Thyroid gland (tissue), 4 donors: ENCODE measurements around the gene AGBL1. TPM values are rescaled to one million over a fixed set of nuclear protein-coding genes. Genes with fewer than 3 reads are reported as not detected.

ENCODE experiments used
- DNase-seq, 2 donors: peaks; one replicate each; pipeline ENCODE4 v3.0.0-alpha.2; 2019
- H3K27ac ChIP-seq, 3 donors: fragments of 200-600 bp; sonication (generic); 1 replicate in 2 of 3; 2 replicates in 1 of 3; pipeline ENCODE4 v1.5.1; 2016 to 2019; ENCODE audit warnings: mild to moderate bottlenecking in 1 of 3, moderate library complexity in 1 of 3
- H3K27me3 ChIP-seq: fragments of 200-600 bp; sonication (generic); one replicate; pipeline ENCODE4 v1.5.1; 2019
- H3K36me3 ChIP-seq, 2 donors: fragments of 200-600 bp; sonication (generic); one replicate each; pipeline ENCODE4 v1.5.1; 2016 to 2019
- H3K4me1 ChIP-seq, 2 donors: fragments of 200-600 bp; sonication (generic); one replicate each; pipeline ENCODE4 v1.5.1; 2017 to 2019
- H3K4me3 ChIP-seq, 3 donors: fragments of 200-600 bp; sonication (generic); replicated peaks in 1 of 3; 1 replicate in 2 of 3; 2 replicates in 1 of 3; pipeline ENCODE4 v1.5.1; 2016; ENCODE audit warnings: mild to moderate bottlenecking in 1 of 3
- H3K9me3 ChIP-seq: fragments of 200-600 bp; sonication (generic); one replicate; pipeline ENCODE4 v1.5.1; 2017
- POLR2A ChIP-seq, 2 donors: fragments of 450-650 bp; IDR thresholded peaks; one replicate each; pipeline ENCODE4 v1.6.1; 2017; ENCODE audit warnings: antibody characterized with exemption in 2 of 2, mild to moderate bottlenecking in 2 of 2, moderate library complexity in 1 of 2
- WGBS, 2 donors: methylation state at CpG; one replicate each; pipeline ENCODE4 v1.1.5; 2017; 5-methylcytosine and 5-hydroxymethylcytosine counted together
- intact Hi-C: fragments of 100-400 bp; cut with DNase I; formaldehyde crosslinking; loops from one replicate; pipeline ENCODE4 v1.15.1; 2023
- total RNA-seq, 4 donors: library from RNA; depleted of rRNA; stranded (reverse); fragments of >200 nt; gene quantifications; one replicate each; pipeline ENCODE4 v1.2.3, GENCODE V29; 2016
- TF ChIP-seq, protein P1 (sequence below), 6 experiments: fragments of 200-600 bp in 3 of 6; fragments of 450-650 bp in 3 of 6; sonication (generic) in 3 of 6; IDR thresholded peaks; one replicate each; pipeline ENCODE4 v1.5.1; 2016 to 2019; ENCODE audit warnings: antibody characterized with exemption in 6 of 6, mild to moderate bottlenecking in 2 of 6, inconsistent platforms in 1 of 6, moderate library complexity in 1 of 6

The AGBL1 gene
- not detected for total RNA-seq

DNA sequence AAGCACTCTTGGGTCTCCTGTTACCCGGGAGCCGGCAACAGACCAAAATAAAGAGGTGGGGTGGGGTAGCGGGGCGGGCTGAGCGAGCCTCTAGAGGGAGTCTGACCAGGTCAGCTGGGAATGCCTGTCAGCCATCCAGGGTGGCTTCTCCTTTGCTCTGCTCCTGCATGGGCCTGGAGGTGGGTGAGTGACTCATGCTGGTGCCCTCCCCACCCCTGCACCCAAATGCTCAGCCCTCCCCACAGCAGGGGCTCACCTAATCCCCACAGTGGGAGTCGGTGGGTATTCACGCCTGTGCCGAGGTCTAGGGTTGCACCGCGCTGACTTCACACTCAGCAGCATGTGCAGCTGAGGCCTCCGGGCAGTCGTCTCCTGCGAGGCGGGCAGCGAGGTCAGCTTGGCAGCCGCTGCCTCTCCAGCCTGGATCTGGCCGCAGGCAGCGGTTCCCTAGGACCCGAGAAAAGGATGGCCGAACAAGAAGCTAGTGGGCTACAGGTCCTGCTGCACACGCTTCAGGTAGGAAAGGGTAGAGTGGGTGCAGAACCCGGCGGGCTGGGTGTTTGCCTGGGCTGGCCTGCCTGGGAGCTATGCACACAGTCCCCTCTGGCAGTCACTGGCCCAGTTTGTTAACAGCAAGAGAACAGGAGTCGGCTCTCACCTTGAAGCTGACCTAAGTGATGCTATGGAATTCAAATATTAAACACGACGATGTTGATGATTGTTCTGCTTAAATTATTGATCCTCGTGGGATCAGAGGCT is at the start of gene AGBL1:
Gene AGBL1 (plus strand): TSS at position 364 of the 759 bp plus-strand sequence.
- H3K27ac ChIP-seq, result no peak within 1 kb of the TSS

DNA sequence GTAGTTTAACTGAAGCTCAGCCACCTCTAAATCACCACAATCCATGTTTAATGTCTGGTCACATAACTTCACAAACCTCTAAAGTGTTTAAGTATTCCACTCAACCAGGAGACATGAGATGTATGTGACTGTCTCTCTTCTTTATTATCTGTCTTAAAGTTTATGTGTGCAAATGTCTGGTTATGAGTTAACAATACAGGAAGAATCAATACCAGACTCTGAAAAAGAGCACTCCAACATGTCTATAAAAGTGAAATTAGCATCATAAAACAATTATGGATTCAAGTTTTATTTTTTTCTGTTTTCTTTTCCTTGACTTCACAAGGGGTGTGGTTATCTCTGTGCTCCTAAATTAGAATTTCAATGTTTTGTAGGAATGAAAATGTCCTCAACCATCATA is 44.8 kb upstream of the AGBL1 start:
- intact Hi-C loops, result no loop called here
- TF ChIP-seq, protein P1, sequence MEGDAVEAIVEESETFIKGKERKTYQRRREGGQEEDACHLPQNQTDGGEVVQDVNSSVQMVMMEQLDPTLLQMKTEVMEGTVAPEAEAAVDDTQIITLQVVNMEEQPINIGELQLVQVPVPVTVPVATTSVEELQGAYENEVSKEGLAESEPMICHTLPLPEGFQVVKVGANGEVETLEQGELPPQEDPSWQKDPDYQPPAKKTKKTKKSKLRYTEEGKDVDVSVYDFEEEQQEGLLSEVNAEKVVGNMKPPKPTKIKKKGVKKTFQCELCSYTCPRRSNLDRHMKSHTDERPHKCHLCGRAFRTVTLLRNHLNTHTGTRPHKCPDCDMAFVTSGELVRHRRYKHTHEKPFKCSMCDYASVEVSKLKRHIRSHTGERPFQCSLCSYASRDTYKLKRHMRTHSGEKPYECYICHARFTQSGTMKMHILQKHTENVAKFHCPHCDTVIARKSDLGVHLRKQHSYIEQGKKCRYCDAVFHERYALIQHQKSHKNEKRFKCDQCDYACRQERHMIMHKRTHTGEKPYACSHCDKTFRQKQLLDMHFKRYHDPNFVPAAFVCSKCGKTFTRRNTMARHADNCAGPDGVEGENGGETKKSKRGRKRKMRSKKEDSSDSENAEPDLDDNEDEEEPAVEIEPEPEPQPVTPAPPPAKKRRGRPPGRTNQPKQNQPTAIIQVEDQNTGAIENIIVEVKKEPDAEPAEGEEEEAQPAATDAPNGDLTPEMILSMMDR (IDR thresholded peaks at IDR 0.05), result no peak
- no peak for TF ChIP-seq POLR2A (IDR thresholded peaks at IDR 0.05)

More for the DNA sequence above, at the start of gene AGBL1:
- TF ChIP-seq POLR2A (IDR thresholded peaks at IDR 0.05), result no peak
- TF ChIP-seq, protein P1 (IDR thresholded peaks at IDR 0.05), result no peak
- Histone ChIP-seq H3K36me3 (no peaks in the 10 kb centered on the region), H3K9me3 (no peaks in the 10 kb centered on the region), H3K27me3 (no peaks in the 10 kb centered on the region), H3K4me3 (no peak within 1 kb of the TSS), H3K4me1 (no peaks in the 10 kb centered on the region)
- DNase-seq, result no peak
- intact Hi-C loops, result no loop called here
- 63 to 67% methylated on average over 9 to 26 of the region's 27 CpGs for WGBS, 2 donors

GRCh38 chr15:86036243-86036642 is 43.4 kb upstream of the AGBL1 start:
- no peaks in the 10 kb centered on the region for H3K9me3 ChIP-seq
- intact Hi-C loops, result no loop called here
- no peaks in the 10 kb centered on the region for H3K36me3 ChIP-seq
- no peak overlapping the region for H3K27ac ChIP-seq
- no peaks in the 10 kb centered on the region for H3K4me1 ChIP-seq
- no peak for DNase-seq
- no peaks in the 10 kb centered on the region for H3K27me3 ChIP-seq
- WGBS, 2 donors, result 74 to 79% methylated on average over 1 of the region's 1 CpG
- no peak for TF ChIP-seq POLR2A (IDR thresholded peaks at IDR 0.05)
- TF ChIP-seq, protein P1 (IDR thresholded peaks at IDR 0.05), result no peak
- no peak overlapping the region for H3K4me3 ChIP-seq

More for the DNA sequence above, 44.8 kb upstream of the AGBL1 start:
- Histone ChIP-seq H3K27me3 (no peaks in the 10 kb centered on the region), H3K4me3 (no peak overlapping the region), H3K27ac (no peak overlapping the region), H3K36me3 (no peaks in the 10 kb centered on the region), H3K4me1 (no peaks in the 10 kb centered on the region), H3K9me3 (no peaks in the 10 kb centered on the region)
- no peak for DNase-seq

- intact Hi-C loops, result no loop called here
- no peak for TF ChIP-seq POLR2A (IDR thresholded peaks at IDR 0.05)
- TF ChIP-seq, protein P1 (IDR thresholded peaks at IDR 0.05), result no peak
- no peak overlapping the region for H3K4me3 ChIP-seq
- DNase-seq, result no peak
- H3K4me1 ChIP-seq, result no peaks in the 10 kb centered on the region
- H3K36me3 ChIP-seq, result no peaks in the 10 kb centered on the region
- H3K27me3 ChIP-seq, result no peaks in the 10 kb centered on the region
- WGBS, 2 donors, result 88 to 97% methylated on average over 1 of the region's 1 CpG
- no peak overlapping the region for H3K27ac ChIP-seq
- no peaks in the 10 kb centered on the region for H3K9me3 ChIP-seq
Measured at GRCh38 chr15:86038491-86038890, 41.2 kb upstream of the AGBL1 start.

GRCh38 chr15:86040356-86041033 is 39.2 kb upstream of the AGBL1 start:
- intact Hi-C loops, result no loop called here
- no peaks in the 10 kb centered on the region for H3K36me3 ChIP-seq
- H3K4me3 ChIP-seq, result no peak overlapping the region
- no peak for TF ChIP-seq POLR2A (IDR thresholded peaks at IDR 0.05)
- TF ChIP-seq, protein P1 (IDR thresholded peaks at IDR 0.05), result no peak
- H3K27me3 ChIP-seq, result no peaks in the 10 kb centered on the region
- H3K9me3 ChIP-seq, result no peaks in the 10 kb centered on the region
- no peaks in the 10 kb centered on the region for H3K4me1 ChIP-seq
- WGBS, 2 donors, result 69 to 73% methylated on average over 6 of the region's 6 CpGs
- no peak overlapping the region for H3K27ac ChIP-seq
- no peak for DNase-seq
